Thymus (tissue), 14 donors: ENCODE measurements around the gene RUFY2. TPM values are rescaled to one million over a fixed set of nuclear protein-coding genes. Genes with fewer than 3 reads are reported as not detected.
"Not testable (repeated sequence)": the region's sequence is repeated elsewhere in the genome, so short reads cannot be mapped to it uniquely, and the experiment has no call there.

Source experiments
- DNase-seq, 9 donors: peaks; one replicate each; pipeline ENCODE4 v3.0.0-alpha.2; 2013; ENCODE audit warnings: low spot score in 9 of 9, low read depth in 6 of 9, missing footprints in 1 of 9
- H3K27ac ChIP-seq, 2 donors: one replicate each; pipeline ENCODE4 v1.5.1; 2013; ENCODE audit warnings: control low read depth in 1 of 2, low read depth in 1 of 2, low read length in 1 of 2, mild to moderate bottlenecking in 1 of 2, moderate library complexity in 1 of 2
- H3K27me3 ChIP-seq, 2 donors: one replicate each; pipeline ENCODE4 v1.5.1; 2013; ENCODE audit warnings: low read length in 1 of 2; ENCODE audit not compliant: control insufficient read depth in 2 of 2, insufficient read depth in 1 of 2
- H3K36me3 ChIP-seq, 2 donors: one replicate each; pipeline ENCODE4 v1.5.1; 2013; ENCODE audit warnings: low read length in 1 of 2, mild to moderate bottlenecking in 1 of 2, moderate library complexity in 1 of 2; ENCODE audit not compliant: control insufficient read depth in 2 of 2, insufficient read depth in 2 of 2
- H3K4me1 ChIP-seq, 2 donors: one replicate each; pipeline ENCODE4 v1.5.1; 2013; ENCODE audit warnings: low read length in 2 of 2; ENCODE audit not compliant: control insufficient read depth in 2 of 2, insufficient read depth in 2 of 2
- H3K4me3 ChIP-seq, 2 donors: one replicate each; pipeline ENCODE4 v1.5.1; 2013; ENCODE audit warnings: low read length in 2 of 2, control low read depth in 1 of 2, mild to moderate bottlenecking in 1 of 2
- H3K9me3 ChIP-seq, 2 donors: one replicate each; pipeline ENCODE4 v1.5.1; 2013; ENCODE audit warnings: low read length in 1 of 2, mild to moderate bottlenecking in 1 of 2; ENCODE audit not compliant: control insufficient read depth in 2 of 2, insufficient read depth in 1 of 2
- WGBS: extraction: QIAGEN DNeasy Blood & Tissue Kit; methylation state at CpG from one replicate; pipeline ENCODE4 v1.1.7; 2013; 5-methylcytosine and 5-hydroxymethylcytosine counted together
- long read RNA-seq, 10 donors: transcript quantifications; one replicate each; lab custom pipeline, GENCODE V29; 2026
- polyA plus RNA-seq: library from polyadenylated mRNA; stranded (reverse); fragments of 200-250 nt; gene quantifications from one replicate; pipeline ENCODE4 v1.2.3, GENCODE V29; 2013
- total RNA-seq: library from RNA; stranded (reverse); fragments of 120-200 nt; gene quantifications from one replicate; pipeline ENCODE4 v1.2.4, GENCODE V29; 2013
- donor health status: healthy.

The RUFY2 gene, protein sequence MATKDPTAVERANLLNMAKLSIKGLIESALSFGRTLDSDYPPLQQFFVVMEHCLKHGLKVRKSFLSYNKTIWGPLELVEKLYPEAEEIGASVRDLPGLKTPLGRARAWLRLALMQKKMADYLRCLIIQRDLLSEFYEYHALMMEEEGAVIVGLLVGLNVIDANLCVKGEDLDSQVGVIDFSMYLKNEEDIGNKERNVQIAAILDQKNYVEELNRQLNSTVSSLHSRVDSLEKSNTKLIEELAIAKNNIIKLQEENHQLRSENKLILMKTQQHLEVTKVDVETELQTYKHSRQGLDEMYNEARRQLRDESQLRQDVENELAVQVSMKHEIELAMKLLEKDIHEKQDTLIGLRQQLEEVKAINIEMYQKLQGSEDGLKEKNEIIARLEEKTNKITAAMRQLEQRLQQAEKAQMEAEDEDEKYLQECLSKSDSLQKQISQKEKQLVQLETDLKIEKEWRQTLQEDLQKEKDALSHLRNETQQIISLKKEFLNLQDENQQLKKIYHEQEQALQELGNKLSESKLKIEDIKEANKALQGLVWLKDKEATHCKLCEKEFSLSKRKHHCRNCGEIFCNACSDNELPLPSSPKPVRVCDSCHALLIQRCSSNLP
- 11.5 TPM for total RNA-seq
- 12.2 TPM for polyA plus RNA-seq
- long read RNA-seq, donor 1, result 0 reads
- long read RNA-seq, donor 2, result 0 reads
- long read RNA-seq, donor 3, result 0 reads
- long read RNA-seq, donor 4, result 0 reads
- long read RNA-seq, donor 5, partial matches to known transcripts, result 0 of 2 reads
- long read RNA-seq, donor 5, other reads (novel, unspliced or antisense), result 0 of 2 reads
- long read RNA-seq, donor 6, result 0 reads
- long read RNA-seq, donor 7, partial matches to known transcripts, result 0 of 1 reads
- long read RNA-seq, donor 7, other reads (novel, unspliced or antisense), result 0 of 1 reads
- long read RNA-seq, donor 8, result 0 reads
- long read RNA-seq, donor 9, partial matches to known transcripts, result 0 of 1 reads
- long read RNA-seq, donor 9, other reads (novel, unspliced or antisense), result 0 of 1 reads
- long read RNA-seq, donor 10, partial matches to known transcripts, result 0 of 1 reads
- long read RNA-seq, donor 10, other reads (novel, unspliced or antisense), result 0 of 1 reads

DNA sequence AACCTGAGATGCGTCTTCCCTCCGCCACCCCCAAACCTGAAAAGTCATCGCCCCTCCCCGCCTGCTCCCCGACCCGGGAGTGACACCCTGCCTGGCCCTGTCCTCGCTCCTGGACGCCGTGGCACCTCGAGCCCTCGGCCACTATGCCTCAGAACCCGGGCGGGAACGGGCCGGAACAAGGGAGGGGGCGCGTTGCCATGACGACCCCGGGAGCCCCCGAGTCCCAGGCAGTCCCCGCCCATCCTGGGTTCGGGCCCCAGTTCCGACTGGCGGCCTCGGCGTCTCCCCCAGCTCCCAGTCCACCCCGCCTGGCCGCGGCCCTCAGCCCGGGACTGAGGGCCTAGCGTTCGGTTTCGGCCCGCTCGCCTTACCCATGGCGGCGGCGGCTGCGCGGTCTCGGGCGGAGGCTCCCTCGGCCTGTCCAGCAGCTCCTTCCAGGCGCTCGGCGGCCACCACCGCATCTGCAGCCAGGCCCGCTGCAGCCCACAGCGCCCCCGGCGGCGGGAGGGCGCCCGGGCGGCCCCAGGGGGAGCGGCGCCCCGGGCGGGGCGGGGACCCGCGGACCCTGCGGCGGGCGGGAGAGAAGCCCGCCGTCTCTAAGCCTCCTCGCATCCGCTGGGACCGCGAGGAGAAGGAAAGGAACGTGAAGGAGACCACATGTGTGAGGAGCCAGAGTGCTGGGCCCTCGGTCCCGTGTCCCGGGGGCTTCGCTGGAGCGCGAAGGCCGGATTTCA lies at the start of gene RUFY2:
TSS of gene RUFY2 (minus strand) at position 463 of the 734 bp plus-strand sequence. CDS start at position 375, 88 bp downstream.
- peaks cover 0 to 7% of the 10 kb centered on the region in 2 donors for H3K4me1 ChIP-seq

GRCh38 chr10:68449698-68450097 lies 42.6 kb upstream of the RUFY2 start:
- H3K9me3 ChIP-seq, H3K4me1 ChIP-seq, H3K27ac ChIP-seq, H3K4me3 ChIP-seq, DNase-seq, H3K27me3 ChIP-seq: not testable (repeated sequence)
- H3K36me3 ChIP-seq, result peaks cover 11 to 48% of the 10 kb centered on the region in 2 donors
- 98% methylated on average over 7 of the region's 7 CpGs for WGBS

More for the DNA sequence above, at the start of gene RUFY2:
- peak in 8 of 9 donors; percentile 50 to 89 (median 73) for DNase-seq
- no peaks in the 10 kb centered on the region for H3K27me3 ChIP-seq
- H3K27ac ChIP-seq, result peak within 1 kb of the TSS; percentile 71 to 93
- WGBS, result under 1% methylated on average over 79 of the region's 79 CpGs
- no peaks in the 10 kb centered on the region for H3K36me3 ChIP-seq
- H3K4me3 ChIP-seq, result peak within 1 kb of the TSS; percentile 98 to 99
- peaks cover 0 to 1% of the 10 kb centered on the region in 2 donors for H3K9me3 ChIP-seq

DNA sequence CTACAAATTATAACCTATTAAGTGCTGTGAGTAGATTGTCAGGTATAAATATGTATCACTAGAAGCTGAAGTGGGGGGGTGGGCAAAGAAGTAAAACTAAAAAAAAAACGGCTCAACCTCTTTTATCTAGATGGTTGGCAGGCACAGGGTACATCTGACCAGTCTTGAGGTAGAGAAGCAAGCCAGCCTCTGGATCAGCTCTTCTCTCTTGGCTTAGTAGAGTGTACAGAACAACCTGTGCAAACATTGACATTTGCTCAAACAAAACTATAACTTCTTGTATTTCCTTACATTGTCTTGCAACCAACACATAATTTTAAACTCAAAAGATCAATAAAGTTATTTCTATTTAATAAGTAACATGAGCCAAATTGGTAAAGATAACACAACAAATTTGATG lies 39.1 kb upstream of the RUFY2 start:
- Histone ChIP-seq H3K27me3 (no peaks in the 10 kb centered on the region), H3K36me3 (peaks cover 14 to 45% of the 10 kb centered on the region in 2 donors), H3K9me3 (no peaks in the 10 kb centered on the region), H3K27ac (no peak overlapping the region), H3K4me1 (no peaks in the 10 kb centered on the region), H3K4me3 (no peak overlapping the region)
- DNase-seq, result no peak
- WGBS, result 98% methylated on average over 1 of the region's 1 CpG

- Histone ChIP-seq H3K9me3 (no peaks in the 10 kb centered on the region), H3K4me1 (no peaks in the 10 kb centered on the region), H3K4me3 (no peak overlapping the region), H3K27ac (no peak overlapping the region), H3K36me3 (peaks cover 10 to 35% of the 10 kb centered on the region in 2 donors), H3K27me3 (no peaks in the 10 kb centered on the region)
- DNase-seq, result no peak
- 98% methylated on average over 2 of the region's 2 CpGs for WGBS
Observed at GRCh38 chr10:68442971-68443370, 35.9 kb upstream of the RUFY2 start.

GRCh38 chr10:68440898-68441297 lies 33.8 kb upstream of the RUFY2 start:
- Histone ChIP-seq H3K9me3 (no peaks in the 10 kb centered on the region), H3K36me3 (peaks cover 14 to 33% of the 10 kb centered on the region in 2 donors), H3K4me3 (no peak overlapping the region), H3K4me1 (no peaks in the 10 kb centered on the region), H3K27me3 (no peaks in the 10 kb centered on the region), H3K27ac (no peak overlapping the region)
- 97% methylated on average over 3 of the region's 3 CpGs for WGBS
- no peak for DNase-seq

DNA sequence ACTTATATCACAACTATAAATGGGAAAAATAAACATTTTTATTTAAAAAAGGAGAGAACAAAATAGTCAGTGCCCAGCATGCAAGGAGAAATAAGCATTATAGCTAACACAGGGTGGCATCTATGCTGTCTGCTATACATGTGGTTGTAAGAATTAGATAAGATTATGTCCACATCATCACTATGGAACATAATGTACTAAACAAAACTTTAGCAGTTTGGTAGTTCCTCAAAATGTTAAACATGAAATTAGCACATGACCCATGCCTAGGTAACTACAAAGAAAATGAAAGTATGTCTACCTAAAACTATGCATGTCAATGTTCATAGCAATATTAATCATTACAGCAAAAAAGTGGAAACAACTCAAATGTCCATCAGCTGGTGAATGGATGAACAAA lies 28.7 kb upstream of the RUFY2 start:
- Histone ChIP-seq H3K27me3 (no peaks in the 10 kb centered on the region), H3K9me3 (no peaks in the 10 kb centered on the region), H3K36me3 (peaks cover 19 to 32% of the 10 kb centered on the region in 2 donors), H3K4me1 (no peaks in the 10 kb centered on the region), H3K4me3 (no peak overlapping the region), H3K27ac (no peak overlapping the region)
- no peak for DNase-seq

GRCh38 chr10:68434657-68435056 lies 27.6 kb upstream of the RUFY2 start:
- WGBS, result over 99% methylated on average over 4 of the region's 4 CpGs
- Histone ChIP-seq H3K36me3 (peaks cover 15 to 31% of the 10 kb centered on the region in 2 donors), H3K27ac (no peak overlapping the region), H3K27me3 (no peaks in the 10 kb centered on the region), H3K4me1 (no peaks in the 10 kb centered on the region), H3K9me3 (no peaks in the 10 kb centered on the region), H3K4me3 (no peak overlapping the region)
- DNase-seq, result no peak

DNA sequence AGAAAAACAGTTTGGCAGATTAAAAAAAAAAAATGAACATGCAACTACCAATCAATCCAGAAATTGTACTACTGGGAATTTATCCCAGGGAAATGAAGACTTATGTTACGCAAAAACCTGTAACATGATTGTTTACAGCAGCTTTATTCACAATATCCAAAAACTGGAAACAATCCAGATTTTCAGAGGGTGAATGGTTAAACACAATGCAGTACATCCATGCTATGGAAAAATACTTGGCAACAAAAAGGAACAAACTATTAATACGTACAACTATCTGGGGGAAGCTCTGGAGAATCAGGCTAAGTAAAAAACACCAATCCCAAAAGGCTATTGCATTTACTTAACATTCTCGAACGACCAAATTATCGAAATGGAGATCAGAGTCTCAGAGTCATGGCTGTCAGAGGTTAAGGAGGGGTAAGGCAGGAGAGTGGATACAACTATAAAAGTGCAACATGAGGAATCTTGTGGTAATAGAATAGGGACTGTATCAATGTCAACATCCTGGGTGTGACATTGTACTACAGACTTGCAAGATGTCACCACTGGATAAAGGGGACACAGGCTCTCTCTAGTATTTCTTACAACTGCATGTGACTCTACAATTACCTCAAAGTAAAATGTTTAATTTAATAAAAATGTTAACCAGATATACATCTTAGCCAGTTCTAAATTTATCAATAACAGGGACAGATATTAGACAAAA lies 21.5 kb upstream of the RUFY2 start:
- Histone ChIP-seq H3K4me1 (peaks cover 3 to 11% of the 10 kb centered on the region in 2 donors), H3K4me3 (no peak overlapping the region), H3K27ac (no peak overlapping the region), H3K36me3 (peaks cover 14 to 29% of the 10 kb centered on the region in 2 donors), H3K9me3 (peaks cover 0 to 3% of the 10 kb centered on the region in 2 donors), H3K27me3 (no peaks in the 10 kb centered on the region)
- no peak for DNase-seq
- 96% methylated on average over 5 of the region's 5 CpGs for WGBS
